Measurements from ENCODE around the gene ADAM30.

Gene ADAM30

DNA sequence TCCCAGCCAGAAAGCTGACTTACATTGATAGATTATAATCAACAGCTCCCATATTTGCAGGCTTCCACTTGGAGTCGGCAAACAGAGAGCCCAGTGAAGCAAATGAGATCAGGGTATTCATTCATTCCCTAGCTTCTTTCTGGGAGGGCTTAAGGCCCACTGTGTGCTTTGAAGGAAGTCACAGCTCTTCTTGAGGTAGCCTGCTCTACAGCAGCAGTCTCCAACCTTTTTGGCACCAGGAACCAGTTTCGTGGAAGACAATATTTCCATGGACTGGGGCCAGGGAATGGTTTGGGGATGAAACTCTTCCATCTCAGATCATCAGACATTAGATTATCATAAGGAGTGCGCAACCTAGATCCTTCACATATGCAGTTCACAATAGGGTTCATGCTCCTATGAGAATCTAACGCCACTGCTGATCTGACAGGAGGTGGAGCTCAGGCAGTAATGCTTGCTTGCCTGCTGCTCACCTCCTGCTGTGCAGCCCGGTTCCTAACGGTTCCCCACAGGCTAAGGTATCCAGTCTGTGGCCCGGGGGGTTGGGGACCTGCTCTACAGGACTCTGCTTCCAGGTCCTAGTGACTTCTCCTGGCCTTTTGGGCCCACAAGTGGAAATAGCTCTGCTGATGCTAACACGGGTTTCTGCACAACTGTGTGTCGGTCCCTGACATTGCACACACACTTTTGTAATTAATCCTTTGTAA, 13.7 kb upstream of the ADAM30 start:
- DNase-seq (ENCODE audit: insufficient read length, low spot score), result no peak
- no peak for FAIRE-seq

DNA sequence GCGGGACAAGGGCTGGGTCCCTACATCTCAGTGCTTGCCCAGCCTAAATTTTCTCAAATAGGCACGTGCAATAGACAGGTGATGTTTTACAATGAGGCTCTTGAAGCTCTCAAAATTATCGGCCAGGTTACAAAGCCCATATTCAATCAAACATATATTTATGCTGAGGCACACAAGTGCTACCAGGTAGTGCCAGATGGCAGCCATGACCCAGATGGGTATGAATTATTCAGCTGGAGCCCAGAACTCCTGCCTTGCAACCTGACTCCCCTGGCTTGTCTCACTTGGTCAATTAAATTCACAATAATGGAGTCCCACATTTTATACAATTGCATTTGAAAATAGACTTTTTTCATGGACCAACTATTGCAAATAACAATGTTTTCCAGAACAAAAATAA, 12.3 kb upstream of the ADAM30 start:
- FAIRE-seq, result no peak
- no peak for DNase-seq (ENCODE audit: insufficient read length, low spot score)

DNA sequence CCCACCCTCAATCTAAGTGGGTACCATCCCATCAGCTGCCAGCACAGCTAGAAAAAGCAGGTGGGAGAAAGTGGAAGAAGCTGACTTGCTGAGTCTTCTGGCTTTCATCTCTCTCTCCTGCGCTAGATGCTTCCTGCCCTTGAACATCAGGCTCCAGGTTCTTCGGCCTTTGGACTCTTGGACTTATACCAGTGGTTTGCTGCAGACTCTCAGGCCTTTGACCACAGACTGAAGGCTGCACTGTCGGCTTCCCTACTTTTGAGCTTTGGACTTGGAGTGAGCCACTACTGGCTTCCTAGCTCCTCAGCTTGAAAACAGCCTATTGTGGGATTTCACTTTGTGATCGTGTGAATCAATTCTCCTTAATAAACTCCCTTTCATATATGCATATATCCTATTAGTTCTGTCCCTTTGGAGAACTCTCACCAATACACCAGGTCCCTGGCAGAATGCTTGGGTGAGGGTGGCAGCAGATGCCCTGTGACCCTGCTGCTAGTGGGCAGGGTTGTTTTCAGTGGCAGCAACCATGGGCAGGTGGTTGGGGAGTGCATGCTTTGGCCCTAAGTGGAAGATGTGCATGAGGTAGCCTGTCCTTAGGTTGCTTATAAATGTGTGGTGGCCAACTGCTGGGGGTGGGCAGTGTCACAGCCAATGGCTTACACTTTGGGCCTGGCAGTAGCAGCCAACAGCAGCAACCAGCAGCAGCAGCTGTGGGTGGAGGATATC, 10.8 kb upstream of the ADAM30 start:
- no peak for FAIRE-seq
- DNase-seq (ENCODE audit: insufficient read length, low spot score), result no peak

DNA sequence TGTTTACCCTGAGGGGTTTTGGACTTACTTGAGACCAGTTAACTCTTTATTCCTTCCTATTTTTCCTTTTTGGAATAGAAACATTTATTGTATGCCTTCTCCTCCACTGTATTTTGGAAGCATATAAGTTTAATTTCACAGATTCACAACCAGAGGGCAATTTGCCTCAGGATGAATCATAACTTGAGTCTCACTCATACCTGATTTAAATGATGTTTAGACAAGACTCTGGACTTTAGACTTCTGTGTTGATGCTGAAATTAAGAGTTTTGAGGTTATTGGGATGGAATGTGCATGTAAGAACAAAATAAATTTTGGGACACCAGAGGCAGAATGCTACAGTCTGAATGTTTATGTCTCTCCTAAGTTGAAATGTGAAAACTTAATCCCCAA, 7.1 kb upstream of the ADAM30 start:
- FAIRE-seq (no peak), DNase-seq (ENCODE audit: insufficient read length, low spot score) (no peak)

DNA sequence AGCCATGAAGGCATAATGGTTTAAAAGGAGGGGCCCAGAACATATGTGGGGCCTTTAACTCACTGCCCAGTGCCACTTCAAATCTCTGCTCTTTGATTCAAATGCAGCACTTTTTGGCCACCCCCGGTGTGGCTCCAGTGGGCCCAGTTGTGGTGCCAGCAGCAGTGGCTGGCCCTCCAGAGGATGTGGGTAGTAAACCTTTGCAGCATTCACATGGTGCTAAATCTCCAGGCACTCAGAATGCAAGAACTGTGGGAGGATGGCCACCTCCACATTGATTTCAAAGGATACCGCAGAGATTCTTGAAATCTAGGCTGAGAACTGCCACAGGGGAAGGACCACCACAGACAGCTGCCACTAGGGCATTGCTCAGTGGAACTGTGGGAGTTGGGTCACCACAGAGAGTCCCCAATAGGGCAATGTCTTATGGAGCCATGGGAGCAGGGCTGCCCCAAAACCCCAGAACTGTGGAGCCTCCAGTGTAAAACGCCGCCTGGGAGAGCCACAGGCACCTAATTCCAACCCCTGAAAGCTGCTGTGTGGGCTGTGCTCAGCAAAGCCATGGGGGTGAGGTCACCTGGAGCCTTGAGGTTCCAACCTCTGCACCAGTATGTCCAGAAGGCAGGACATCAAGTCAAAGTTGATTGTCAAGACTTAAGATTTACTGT, 6.6 kb upstream of the ADAM30 start:
- DNase-seq (ENCODE audit: insufficient read length, low spot score), result no peak
- no peak for FAIRE-seq

DNA sequence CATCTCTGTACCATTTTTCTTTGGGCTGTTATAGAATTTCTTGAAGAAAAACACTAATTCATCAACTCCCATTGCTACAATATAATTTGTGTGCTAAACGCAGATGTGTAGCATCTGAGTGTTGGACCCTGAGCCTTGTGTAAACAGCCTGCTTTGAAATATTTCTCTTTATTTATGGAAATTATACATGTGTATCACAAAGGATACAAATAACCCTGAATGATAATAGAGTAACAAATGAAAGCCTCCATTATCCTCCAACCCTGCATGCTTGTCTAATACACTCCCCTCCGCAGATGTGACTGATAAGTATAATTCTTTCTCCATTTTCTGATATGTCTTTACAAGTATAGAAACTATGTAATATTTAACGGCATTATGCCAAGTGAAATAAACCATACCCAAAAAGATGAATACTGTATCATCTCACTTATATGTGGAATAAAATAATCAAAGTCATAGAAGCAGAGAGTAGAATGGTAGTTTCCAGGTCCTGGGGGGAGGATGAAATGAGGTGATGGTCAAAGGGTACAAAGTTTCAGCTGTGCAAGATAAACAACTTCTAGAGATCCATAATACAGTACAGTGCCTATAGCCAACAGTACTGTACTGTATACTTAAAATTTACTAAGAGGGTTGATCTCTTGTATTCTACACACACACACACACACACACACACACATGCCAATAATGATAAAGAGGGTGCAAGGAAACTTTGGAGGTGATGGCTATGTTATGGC, 2.8 kb upstream of the ADAM30 start:
- FAIRE-seq, result no peak
- no peak for DNase-seq (ENCODE audit: insufficient read length, low spot score)

DNA sequence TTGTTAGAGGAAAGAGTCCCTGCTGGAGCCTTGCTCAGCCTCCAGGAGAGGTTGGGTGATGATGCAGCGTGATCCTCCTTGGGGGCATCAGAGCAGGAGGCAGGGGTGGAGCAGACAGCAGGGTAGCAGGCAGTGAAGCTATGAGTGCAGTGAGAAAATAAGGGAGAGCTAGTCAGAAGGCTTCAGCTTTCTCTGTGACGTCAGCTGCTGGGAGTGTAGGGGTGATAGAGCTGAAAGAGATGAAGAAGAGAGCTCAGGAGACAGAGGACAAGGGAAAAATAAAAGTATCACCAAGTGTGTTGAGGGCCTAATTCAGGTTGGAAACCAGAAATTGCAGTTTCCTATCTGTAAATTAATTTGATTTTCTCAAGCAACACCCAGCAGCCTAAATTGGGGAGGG, 2.2 kb upstream of the ADAM30 start:
- DNase-seq (ENCODE audit: insufficient read length, low spot score) (no peak), FAIRE-seq (no peak)

DNA sequence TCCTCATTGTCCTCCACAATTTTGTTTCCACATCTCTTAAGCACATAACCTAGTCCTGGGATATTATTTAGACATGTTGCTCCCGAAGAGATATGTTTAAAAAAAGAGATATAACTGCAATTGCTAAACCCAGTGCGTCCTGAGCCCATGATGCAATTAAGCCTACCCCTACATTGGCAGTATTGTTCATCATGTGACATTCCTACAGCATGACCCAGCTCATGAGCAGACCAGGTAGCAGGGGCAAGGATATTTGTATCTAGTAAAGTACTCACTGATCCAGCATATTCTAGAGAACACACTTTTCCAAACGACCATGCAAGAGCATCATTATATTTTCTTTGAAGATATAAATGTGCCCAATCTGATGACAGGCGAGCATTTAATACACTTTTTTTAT, 1.2 kb downstream of the ADAM30 start:
- FAIRE-seq, result no peak
- no peak for DNase-seq (ENCODE audit: insufficient read length, low spot score)

DNA sequence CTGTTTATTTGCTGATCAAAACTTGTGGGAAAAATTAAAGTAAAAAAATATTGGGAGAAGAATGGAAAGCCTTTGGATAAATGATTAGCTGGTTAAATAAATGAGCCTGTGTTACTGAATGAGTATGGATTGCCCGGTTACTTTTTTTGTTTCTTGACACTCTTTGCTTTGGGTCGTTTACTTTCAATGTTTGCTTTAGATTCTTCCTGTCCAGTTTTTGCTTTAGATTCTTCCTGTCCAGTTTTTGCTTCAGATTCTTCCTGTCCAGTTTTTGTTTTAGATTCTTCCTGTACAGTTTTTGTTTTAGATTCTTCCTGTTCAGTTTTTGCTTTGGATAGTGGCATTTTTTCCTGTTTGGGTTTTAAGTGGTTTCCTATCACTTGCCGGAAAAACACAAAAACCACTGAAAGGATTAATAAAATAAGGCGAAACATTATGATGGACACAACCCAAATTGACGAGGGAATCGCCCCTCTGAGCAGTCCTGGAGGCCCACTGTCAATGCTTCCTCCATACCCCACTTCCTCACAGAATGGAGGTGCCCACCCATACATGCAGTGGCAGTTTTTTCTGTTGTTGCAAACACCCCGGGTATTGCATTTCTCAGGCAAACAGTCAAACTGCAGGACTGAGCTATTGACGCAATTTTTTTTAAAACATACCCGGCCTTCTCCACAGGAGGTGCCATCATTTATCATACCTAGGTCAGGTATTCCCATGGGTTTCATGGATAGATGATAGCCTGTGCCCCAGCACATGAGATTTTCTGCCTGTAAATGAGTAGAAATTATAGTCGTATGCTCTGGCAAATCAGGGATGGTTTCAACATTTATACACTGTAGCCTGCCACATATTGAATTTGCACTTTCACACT, 2.3 kb downstream of the ADAM30 start:
- FAIRE-seq (no peak), DNase-seq (ENCODE audit: insufficient read length, low spot score) (no peak)

DNA sequence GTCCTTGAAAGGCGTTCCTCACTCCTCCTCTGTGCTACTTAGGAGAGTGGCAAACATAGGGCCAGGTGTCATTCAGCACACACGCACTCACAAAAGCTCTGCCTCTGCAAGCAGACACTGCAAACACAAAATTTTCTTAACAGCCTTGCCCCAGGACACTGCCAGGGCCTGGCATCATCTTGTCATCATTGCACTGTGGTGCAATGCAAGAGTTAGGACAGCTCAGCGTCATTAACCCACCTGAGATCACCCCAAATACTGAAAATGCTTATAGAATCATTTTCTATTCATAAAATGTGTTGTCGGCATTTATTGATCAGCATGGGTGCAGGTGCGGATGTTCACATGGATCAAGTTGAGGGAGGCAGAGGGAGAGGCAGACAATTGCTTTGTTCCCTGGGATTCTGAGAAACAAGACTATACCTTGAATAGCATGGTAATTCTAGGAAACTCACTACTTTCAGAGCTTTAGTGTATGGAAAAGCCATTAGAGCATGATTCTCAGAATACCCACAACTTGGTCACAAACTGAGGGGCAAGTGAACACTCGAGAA, 3.0 kb downstream of the ADAM30 start:
- no peak for FAIRE-seq
- no peak for DNase-seq (ENCODE audit: insufficient read length, low spot score)

DNA sequence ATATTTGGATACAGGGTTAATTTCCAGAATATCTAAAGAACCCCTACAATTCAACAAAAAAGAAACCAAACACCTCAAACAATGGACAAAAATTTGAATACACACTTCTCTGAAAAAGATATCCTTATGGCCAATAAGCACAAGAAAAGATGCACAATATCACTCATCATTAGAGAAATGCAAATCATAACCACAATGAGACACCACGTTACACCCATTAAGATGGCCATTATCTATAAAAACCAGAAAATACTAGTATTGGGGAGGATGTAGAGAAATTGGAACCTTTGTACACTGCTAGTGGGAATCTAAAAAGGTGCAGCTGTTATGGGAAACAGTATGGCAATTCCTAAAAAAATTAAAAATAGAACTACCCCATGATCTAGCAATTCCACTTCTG, 4.9 kb downstream of the ADAM30 start:
- DNase-seq (ENCODE audit: insufficient read length, low spot score), result no peak
- no peak for FAIRE-seq

DNA sequence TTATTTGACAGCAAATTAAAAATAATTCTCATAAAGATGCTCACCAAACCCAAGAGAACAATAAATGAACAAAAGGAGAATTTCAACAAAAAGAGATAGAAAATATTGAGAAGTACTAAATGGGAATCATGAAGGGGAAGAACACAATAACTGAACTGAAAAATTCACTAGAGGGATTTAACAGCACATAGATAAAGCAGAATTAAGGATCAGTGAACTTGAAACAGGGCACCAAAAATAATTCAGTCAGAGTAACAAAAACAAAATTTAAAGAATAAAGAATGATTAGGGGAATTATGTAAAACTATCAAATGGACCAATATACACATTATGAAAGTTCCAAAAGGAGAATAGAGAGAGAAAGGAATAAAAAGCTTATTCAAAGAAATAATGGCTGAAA, 7.8 kb downstream of the ADAM30 start:
- DNase-seq (ENCODE audit: insufficient read length, low spot score), result no peak
- no peak for FAIRE-seq

DNA sequence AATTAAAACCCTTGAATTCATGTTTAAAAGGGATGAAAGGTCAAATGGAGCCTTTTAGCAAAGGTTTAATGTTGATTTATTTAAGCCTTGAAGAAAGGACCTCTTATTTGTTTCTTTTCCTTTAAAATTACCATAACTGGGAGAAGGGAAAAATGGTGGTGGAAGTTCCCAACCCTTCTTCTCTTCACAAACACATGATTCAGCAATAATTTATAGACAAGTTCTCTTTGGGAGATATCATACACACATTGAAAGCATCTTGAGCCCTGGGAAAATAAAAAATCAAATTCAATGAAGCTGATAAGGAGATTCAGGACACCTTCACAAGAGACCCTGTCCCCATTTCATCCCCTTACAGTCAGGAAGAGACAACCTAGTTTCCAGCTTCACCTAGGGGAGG, 8.9 kb downstream of the ADAM30 start:
- FAIRE-seq (no peak), DNase-seq (ENCODE audit: insufficient read length, low spot score) (no peak)

DNA sequence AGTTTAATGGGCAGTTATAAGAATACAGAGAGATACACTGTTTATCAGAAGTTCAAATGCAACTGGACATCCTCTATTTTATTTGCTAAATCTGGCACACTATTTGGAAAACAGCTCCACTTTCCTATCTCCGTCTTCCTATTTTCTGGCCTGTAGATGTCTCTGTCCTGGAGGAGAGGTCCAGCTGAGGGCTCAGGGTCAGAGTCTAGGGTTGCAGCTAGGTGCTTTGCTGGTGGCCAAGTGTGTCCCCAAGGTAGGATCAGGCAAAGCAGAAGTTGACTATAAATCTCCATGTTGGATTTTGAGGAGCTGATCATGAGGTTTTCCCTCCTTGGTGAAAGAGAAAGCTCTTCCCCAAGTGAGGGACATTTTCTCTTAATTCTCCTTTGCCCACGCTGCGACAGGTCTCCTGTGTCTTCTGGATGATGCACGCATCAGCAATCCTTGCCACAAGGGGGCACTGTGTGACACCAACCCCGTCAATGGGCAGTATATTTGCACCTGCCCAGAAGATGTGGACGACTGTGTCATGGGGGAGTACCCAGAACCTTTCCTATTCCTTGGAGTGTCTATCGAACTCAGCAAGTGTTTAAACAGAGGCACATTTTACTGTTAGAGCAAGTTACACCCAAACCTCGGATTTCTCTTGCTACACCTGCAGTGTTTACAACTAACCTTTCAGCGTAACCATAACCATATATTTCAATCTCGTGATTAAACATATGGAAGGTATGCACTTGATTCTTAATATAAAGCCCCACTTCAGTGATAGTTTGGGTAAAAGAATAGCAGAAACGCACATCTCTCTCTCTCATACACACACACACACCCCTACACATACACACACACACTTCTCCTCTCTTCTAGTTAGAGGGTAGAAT, 10.2 kb downstream of the ADAM30 start:
- FAIRE-seq (peak; percentile 56), DNase-seq (ENCODE audit: insufficient read length, low spot score) (peak; percentile 26)

DNA sequence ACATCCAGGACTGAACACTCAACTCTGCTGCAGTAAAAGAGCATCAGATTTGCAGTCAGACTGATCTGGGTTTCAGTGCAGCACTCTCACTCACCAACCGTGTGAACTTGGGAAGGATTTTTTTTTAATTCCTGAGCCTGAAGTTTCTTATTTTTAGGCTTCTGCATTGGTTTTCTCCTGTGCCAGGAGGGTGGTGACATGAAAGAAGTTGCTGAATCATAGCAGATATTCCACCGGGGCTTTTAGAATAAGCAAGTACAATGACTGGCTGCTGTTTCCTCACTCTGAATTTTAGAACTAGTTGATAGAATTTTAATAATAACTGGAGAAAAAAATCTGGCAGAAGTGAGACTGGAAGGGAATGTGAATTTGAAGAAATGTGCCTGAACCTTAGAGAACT, 11.6 kb downstream of the ADAM30 start:
- DNase-seq (ENCODE audit: insufficient read length, low spot score) (no peak), FAIRE-seq (no peak)

DNA sequence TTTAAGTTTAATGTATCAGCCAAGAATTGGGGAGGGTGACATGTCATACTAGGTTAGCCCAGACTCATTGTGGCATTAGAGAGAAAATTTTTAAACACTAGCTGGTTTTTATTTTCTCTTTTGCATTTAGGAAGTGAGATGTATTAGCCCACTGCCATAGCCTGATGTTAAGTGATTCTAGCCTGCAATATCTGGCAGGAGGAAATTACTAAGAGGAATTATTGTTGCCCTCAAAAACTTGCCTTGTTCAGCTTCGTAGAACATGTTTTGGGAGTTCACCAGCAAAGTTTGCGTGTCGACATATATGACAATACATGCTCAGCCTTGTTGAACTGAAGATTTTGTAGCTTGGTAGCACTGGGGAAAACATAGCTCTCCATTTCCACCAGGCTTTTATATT, 12.5 kb downstream of the ADAM30 start:
- FAIRE-seq, result no peak
- DNase-seq (ENCODE audit: insufficient read length, low spot score), result no peak

DNA sequence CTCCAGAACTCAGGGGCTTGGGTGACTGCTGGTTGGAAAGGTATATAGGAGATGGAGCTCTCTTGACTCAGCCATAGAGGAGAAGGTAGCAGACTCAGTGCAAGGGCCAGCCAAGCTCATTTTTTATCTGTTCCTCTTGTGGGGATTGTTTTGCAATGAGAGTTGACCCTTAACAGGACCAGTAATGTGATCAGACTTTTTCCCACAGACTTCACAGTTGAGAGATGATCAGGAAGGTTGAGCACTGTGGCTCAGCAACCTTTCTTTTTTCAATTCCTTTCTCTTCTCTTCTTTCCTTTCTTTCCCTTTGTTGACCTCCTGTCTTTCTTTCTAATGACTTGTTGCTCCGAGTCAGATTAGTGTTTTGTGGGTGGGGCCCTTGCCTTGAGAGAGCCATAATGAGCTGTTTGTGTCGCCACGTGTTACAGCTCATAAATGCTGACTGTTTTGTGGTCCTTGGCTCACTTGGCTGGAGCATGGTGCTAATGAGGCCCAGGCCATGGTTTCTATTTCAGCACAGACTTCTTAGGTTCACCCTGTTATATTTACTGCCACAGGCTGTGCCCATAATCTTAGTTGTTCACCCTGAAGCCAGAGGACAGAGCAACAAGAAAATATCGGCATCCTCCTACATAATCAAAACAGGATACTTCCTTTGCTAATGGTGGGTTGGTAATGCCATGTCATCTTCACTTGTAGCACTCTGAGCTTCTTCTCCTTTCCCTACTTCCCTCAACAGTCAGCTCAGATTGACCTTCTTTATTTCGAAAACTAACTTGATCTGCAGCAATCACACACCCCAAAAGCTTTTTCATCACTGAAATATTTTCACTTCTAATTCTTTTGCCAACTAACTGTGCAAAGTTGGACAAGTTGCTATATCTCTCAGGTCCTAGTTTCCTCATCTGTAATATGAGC, 13.9 kb downstream of the ADAM30 start:
- DNase-seq (ENCODE audit: insufficient read length, low spot score) (no peak), FAIRE-seq (no peak)

Measured in GM19239 (cell line).